ENCODE measurements around the gene MYOG. TPM values are rescaled to one million over a fixed set of nuclear protein-coding genes. Genes with fewer than 3 reads are reported as not detected.
A peak's percentile ranks its signal among the peaks of the same experiment; 100 is the strongest.

Gene MYOG
- total RNA-seq, 1 experiment from 2014 or later = not detected

DNA sequence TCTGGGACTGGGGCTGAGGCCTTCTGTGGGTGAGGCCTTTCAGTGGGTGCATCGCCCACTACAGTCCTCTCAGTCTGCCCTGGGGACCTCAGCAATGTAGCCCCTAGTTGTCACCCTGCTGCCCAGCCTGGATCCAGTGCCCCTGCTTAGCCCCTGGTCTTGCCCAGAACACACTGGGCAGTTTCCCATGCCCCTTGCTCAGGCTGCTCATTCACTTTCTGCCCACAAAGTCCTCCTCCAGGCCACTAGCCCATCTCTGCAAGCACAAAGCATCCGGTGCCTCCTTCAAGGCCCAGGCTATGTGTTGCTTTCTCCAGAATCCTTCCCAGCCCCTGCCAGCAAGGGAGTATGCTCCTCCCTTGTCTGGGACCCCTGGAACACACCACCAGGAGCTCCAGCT lies 36.3 kb upstream of the MYOG start:
- H2AK5ac ChIP-seq (ENCODE audit: insufficient read length, low read length) = no peak overlapping the region
- no peak overlapping the region for H3K14ac ChIP-seq (ENCODE audit: insufficient read depth, low read length)
- TF ChIP-seq, protein P1, sequence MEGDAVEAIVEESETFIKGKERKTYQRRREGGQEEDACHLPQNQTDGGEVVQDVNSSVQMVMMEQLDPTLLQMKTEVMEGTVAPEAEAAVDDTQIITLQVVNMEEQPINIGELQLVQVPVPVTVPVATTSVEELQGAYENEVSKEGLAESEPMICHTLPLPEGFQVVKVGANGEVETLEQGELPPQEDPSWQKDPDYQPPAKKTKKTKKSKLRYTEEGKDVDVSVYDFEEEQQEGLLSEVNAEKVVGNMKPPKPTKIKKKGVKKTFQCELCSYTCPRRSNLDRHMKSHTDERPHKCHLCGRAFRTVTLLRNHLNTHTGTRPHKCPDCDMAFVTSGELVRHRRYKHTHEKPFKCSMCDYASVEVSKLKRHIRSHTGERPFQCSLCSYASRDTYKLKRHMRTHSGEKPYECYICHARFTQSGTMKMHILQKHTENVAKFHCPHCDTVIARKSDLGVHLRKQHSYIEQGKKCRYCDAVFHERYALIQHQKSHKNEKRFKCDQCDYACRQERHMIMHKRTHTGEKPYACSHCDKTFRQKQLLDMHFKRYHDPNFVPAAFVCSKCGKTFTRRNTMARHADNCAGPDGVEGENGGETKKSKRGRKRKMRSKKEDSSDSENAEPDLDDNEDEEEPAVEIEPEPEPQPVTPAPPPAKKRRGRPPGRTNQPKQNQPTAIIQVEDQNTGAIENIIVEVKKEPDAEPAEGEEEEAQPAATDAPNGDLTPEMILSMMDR (conservative IDR thresholded peaks at IDR 0.05) = no peak
- no peak overlapping the region for H3K18ac ChIP-seq (ENCODE audit: insufficient read length, low read depth, low read length)
- no peak overlapping the region for H4K5ac ChIP-seq (ENCODE audit: insufficient read length, low read depth, low read length)
- no CpG with 5 or more reads among the region's 2 CpGs for WGBS (ENCODE audit: extremely low coverage, insufficient read length, low lambda C conversion rate)
- H3K4me1 ChIP-seq (ENCODE audit: insufficient read depth, low read length) = peaks cover 2% of the 10 kb centered on the region; the same call in 1 of the 2 replicates
- H2BK5ac ChIP-seq (ENCODE audit: insufficient read length, low read length) = no peak overlapping the region
- H4K8ac ChIP-seq (replicated peaks; ENCODE audit: insufficient read length, low read depth, low read length) = no peak overlapping the region
- H3K27me3 ChIP-seq (ENCODE audit: insufficient read depth, low read length) = no peaks in the 10 kb centered on the region; the same call in 1 of the 2 replicates
- H2BK20ac ChIP-seq (ENCODE audit: low read depth, low read length, poor library complexity, severe bottlenecking) = no peak overlapping the region
- H3K36me3 Mint-ChIP-seq (ENCODE audit: insufficient read depth in 1 of 3, low read depth in 3 of 3) = no peaks in the 10 kb centered on the region
- H3K56ac ChIP-seq (ENCODE audit: insufficient read length, low read depth, low read length) = no peak overlapping the region
- no peak overlapping the region for H3K23ac ChIP-seq (ENCODE audit: insufficient read length, low read depth, low read length)
- H3K9ac ChIP-seq (ENCODE audit: extremely low read depth, insufficient read length, low read length) = no peak overlapping the region
- peaks cover 58% of the 10 kb centered on the region for H3K27me3 Mint-ChIP-seq (ENCODE audit: low read depth)
- H3T11ph ChIP-seq (ENCODE audit: low read length) = no peak overlapping the region
- no peak overlapping the region for H2BK12ac ChIP-seq (ENCODE audit: insufficient read length, low read depth, low read length)
- DNase-seq = peak; percentile 17
- no peak overlapping the region for H4K91ac ChIP-seq (ENCODE audit: insufficient read length, low read depth, low read length)
- no peaks in the 10 kb centered on the region for H3K79me2 ChIP-seq (ENCODE audit: insufficient read depth, low read length)
- no peak overlapping the region for H3K27ac Mint-ChIP-seq
- peaks cover under 1% of the 10 kb centered on the region for H3K23me2 ChIP-seq (ENCODE audit: insufficient read length, low read depth, low read length, poor library complexity, severe bottlenecking)
- H3K27ac ChIP-seq (ENCODE audit: insufficient read length, low read depth, low read length) = no peak overlapping the region
- no peaks in the 10 kb centered on the region; a peak in 1 of 5 replicates for H3K9me3 Mint-ChIP-seq
- no peak overlapping the region for H2AFZ ChIP-seq (ENCODE audit: low read length)
- H2BK15ac ChIP-seq (ENCODE audit: low read depth, low read length) = no peak overlapping the region
- peaks cover 18 to 38% of the 10 kb centered on the region in 2 experiments for H3K4me1 Mint-ChIP-seq
- H3K79me1 ChIP-seq (ENCODE audit: insufficient read depth, low read depth, low read length, poor library complexity, severe bottlenecking) = no peaks in the 10 kb centered on the region
- no peak overlapping the region for H3K4ac ChIP-seq (ENCODE audit: low read depth, low read length)
- no peak overlapping the region for H3K4me2 ChIP-seq (ENCODE audit: insufficient read depth, insufficient read length, low read length)
- no peaks in the 10 kb centered on the region for H3K9me3 ChIP-seq (ENCODE audit: control insufficient read depth, low read depth, low read length)
- H4K20me1 ChIP-seq (ENCODE audit: control insufficient read depth, insufficient read depth, insufficient read length) = no peaks in the 10 kb centered on the region
- H2BK120ac ChIP-seq (ENCODE audit: low read depth, low read length, poor library complexity, severe bottlenecking) = no peak overlapping the region
- no peak overlapping the region for H3K4me3 Mint-ChIP-seq
